ENCODE measurements around the gene DLGAP1. TPM values are rescaled to one million over a fixed set of nuclear protein-coding genes. Genes with fewer than 3 reads are reported as not detected.

Gene DLGAP1
- total and polyA plus RNA-seq, 10 of the 15 experiments (the other 5 are each of a cell fraction or from before 2014, with no cell fraction given) = 0.23 to 27.6 (median 1.9) TPM

GRCh38 chr18:3530807-3531206 lies 924.3 kb downstream of the DLGAP1 start (continued):
- TF ChIP-seq ATF3 (IDR thresholded peaks at IDR 0.05; ENCODE audit: borderline replicate concordance, extremely low read depth, low read depth, low read length) (no peak), SMAD5 (IDR thresholded peaks at IDR 0.05; ENCODE audit: low read depth) (no peak), IRF3 (IDR thresholded peaks at IDR 0.05) (no peak), SREBF1 (IDR thresholded peaks at IDR 0.05; ENCODE audit: low read length) (no peak), FOXM1 (IDR thresholded peaks at IDR 0.05; ENCODE audit: low read depth, low read length) (no peak), NFYA (IDR thresholded peaks at IDR 0.05; ENCODE audit: borderline replicate concordance, low read depth, low read length) (no peak), NR2C2 (IDR thresholded peaks at IDR 0.05; ENCODE audit: borderline replicate concordance, control insufficient read depth, insufficient read length, low read depth) (no peak), STAT3 (IDR thresholded peaks at IDR 0.05; ENCODE audit: low read depth, low read length) (no peak)

- Histone ChIP-seq H3K4me3 (no peak overlapping the region), H3K27me3 (replicated peaks in 1 of 2; ENCODE audit: control insufficient read depth in 2 of 2, insufficient read depth in 2 of 2, low read length in 1 of 2) (no peaks in the 10 kb centered on the region), H3K79me2 (ENCODE audit: control insufficient read depth, insufficient read depth, low read length) (no peaks in the 10 kb centered on the region), H3K4me1 (ENCODE audit: control insufficient read depth, insufficient read depth, low read length) (peaks cover 12% of the 10 kb centered on the region), H4K20me1 (ENCODE audit: control insufficient read depth, insufficient read depth) (no peaks in the 10 kb centered on the region), H3K27ac (ENCODE audit: control insufficient read depth, insufficient read depth) (no peak overlapping the region), H3K4me2 (ENCODE audit: control insufficient read depth, insufficient read depth) (no peak overlapping the region), H3K9ac (ENCODE audit: control insufficient read depth, insufficient read depth, low read length) (no peak overlapping the region), H2AFZ (ENCODE audit: control insufficient read depth, low read depth, low read length) (no peak overlapping the region), H3K9me3 (replicated peaks; ENCODE audit: control insufficient read depth, insufficient read depth, low read length) (peaks cover 2% of the 10 kb centered on the region; the same call in 1 of the 3 replicates), H3K36me3 (ENCODE audit: control insufficient read depth in 2 of 2, insufficient read depth in 2 of 2, low read length in 1 of 2) (peaks cover 0 to 2% of the 10 kb centered on the region in 2 experiments; a peak in 2 of 4 replicates)
- FAIRE-seq = no peak
- ChIA-PET SMC1A (ENCODE audit: uncharacterized antibody, unreplicated experiment) (interaction anchor here (0.8 to 2.3 kb wide), 9 partner anchors 11 to 1307 kb away, joined by 3 to 9 read pairs (median 4); no protein-coding TSS in a partner anchor), RAD21 (ENCODE audit: unreplicated experiment) (interaction anchor here (1.6 to 1.7 kb wide), 2 partner anchors 56 to 66 kb away, joined by 5 to 9 read pairs; no protein-coding TSS in a partner anchor), POLR2A (interaction anchor here (1.8 kb wide), 1 partner anchor 56 kb away, joined by 5 read pairs; no protein-coding TSS in a partner anchor), CTCF (interaction anchor here (1.2 to 2.7 kb wide), 5 partner anchors 9 to 137 kb away, joined by 3 to 14 read pairs (median 4); no protein-coding TSS in a partner anchor)
- DNase-seq (ENCODE audit: low read depth, low spot score) = no peak
- intact Hi-C loops (cut with micrococcal nuclease; ENCODE audit: unreplicated experiment) (loop anchor here (5.0 kb wide), 1 partner anchor 82 kb away; no protein-coding TSS in a partner anchor), in situ Hi-C loops (cut with MboI) (no loop called here)
- no peak for ATAC-seq
- WGBS (ENCODE audit: insufficient coverage, insufficient replicate concordance, low lambda C conversion rate, missing lambda C conversion rate) = 0% methylated on average over 3 of the region's 3 CpGs
- BruUV-seq (replicated peaks) = no TSS peak
- TF ChIP-seq POLR2A (IDR thresholded peaks at IDR 0.05; ENCODE audit: low read depth, low read length) (no peak), GATAD2B (conservative IDR thresholded peaks at IDR 0.05; ENCODE audit: low read depth) (no peak), IRF5 (IDR thresholded peaks at IDR 0.05; ENCODE audit: borderline replicate concordance) (no peak), MAX (IDR thresholded peaks at IDR 0.05; ENCODE audit: low read depth, low read length) (no peak), MXI1 (IDR thresholded peaks at IDR 0.05; ENCODE audit: low read depth, low read length) (no peak), HDAC6 (IDR thresholded peaks at IDR 0.05; ENCODE audit: unreplicated experiment) (no peak), TAF1 (IDR thresholded peaks at IDR 0.05; ENCODE audit: borderline replicate concordance, low read depth, low read length) (no peak), USF2 (IDR thresholded peaks at IDR 0.05; ENCODE audit: borderline replicate concordance, low read depth, low read length) (no peak), NR2C2 (IDR thresholded peaks at IDR 0.05; ENCODE audit: borderline replicate concordance, control insufficient read depth, insufficient read length, low read depth) (no peak), CBFB (IDR thresholded peaks at IDR 0.05; ENCODE audit: low read depth) (no peak), EGR1 (IDR thresholded peaks at IDR 0.05; ENCODE audit: borderline replicate concordance in 1 of 2, low read depth in 2 of 2, low read length in 2 of 2) (no peak)
These were observed 925.5 kb downstream of the DLGAP1 start for GRCh38 chr18:3529601-3530000.
